Stimulated activated naive CD8-positive, alpha-beta T cell treated with anti-CD3 and anti-CD28 coated beads, Interleukin-15, amount 100 ng/mL, for 72 hours (primary cell): ENCODE results near the gene NFKBIA.
"Not testable (repeated sequence)": the region's sequence is repeated elsewhere in the genome, so short reads cannot be mapped to it uniquely, and the experiment has no call there.

ENCODE experiments used
- ATAC-seq: fragments of 150-1000 bp; cut with Tn5 transposase; 2 replicates; pipeline ENCODE4 v1.10.0; 2021; ENCODE audit warnings: mild to moderate bottlenecking, moderate library complexity
- DNase-seq, 2 donors: peaks; one replicate each; pipeline ENCODE4 v3.0.0; 2021 to 2022
- H3K27ac Mint-ChIP-seq, 2 donors: one replicate each; pipeline ENCODE4 v1.8.0; 2022; ENCODE audit warnings: mild to moderate bottlenecking in 2 of 2, mixed read lengths in 2 of 2, moderate library complexity in 2 of 2
- H3K27me3 Mint-ChIP-seq: one replicate; pipeline ENCODE4 v1.8.0; 2022; ENCODE audit warnings: mixed read lengths
- H3K4me1 Mint-ChIP-seq: one replicate; pipeline ENCODE4 v1.8.0; 2022; ENCODE audit warnings: mild to moderate bottlenecking, mixed read lengths
- H3K4me3 Mint-ChIP-seq, 2 donors: one replicate each; pipeline ENCODE4 v1.8.0; 2022; ENCODE audit warnings: mild to moderate bottlenecking in 2 of 2, mixed read lengths in 2 of 2, moderate library complexity in 1 of 2
- H3K9me3 Mint-ChIP-seq, 2 donors: one replicate each; pipeline ENCODE4 v1.8.0; 2022; ENCODE audit warnings: mixed read lengths in 2 of 2

The NFKBIA gene

GRCh38 chr14:35404449-35405303 is at the start of gene NFKBIA:
NFKBIA (minus strand) TSS chr14:35404749; CDS start chr14:35404644, 105 bp downstream.
- peak within 1 kb of the TSS; percentile 99 for H3K27ac Mint-ChIP-seq
- DNase-seq (peak; percentile 97 to 98), ATAC-seq (peak; percentile 73)
- no peaks in the 10 kb centered on the region for H3K27me3 Mint-ChIP-seq
- peaks cover 55% of the 10 kb centered on the region for H3K4me1 Mint-ChIP-seq
- H3K4me3 Mint-ChIP-seq = peak within 1 kb of the TSS; percentile 97 to 98
- H3K9me3 Mint-ChIP-seq = no peaks in the 10 kb centered on the region

- Mint-ChIP-seq H3K4me1 (no peaks in the 10 kb centered on the region), H3K9me3 (no peaks in the 10 kb centered on the region), H3K4me3 (no peak overlapping the region), H3K27me3 (no peaks in the 10 kb centered on the region), H3K27ac (no peak overlapping the region)
- ATAC-seq = no peak
- DNase-seq = no peak
These were observed 41.9 kb upstream of the NFKBIA start for GRCh38 chr14:35446450-35446849.

- no peak for DNase-seq
- Mint-ChIP-seq H3K27me3 (no peaks in the 10 kb centered on the region), H3K27ac (no peak overlapping the region), H3K4me3 (no peak overlapping the region), H3K9me3 (no peaks in the 10 kb centered on the region), H3K4me1 (no peaks in the 10 kb centered on the region)
- no peak for ATAC-seq
These were observed 39.6 kb upstream of the NFKBIA start for GRCh38 chr14:35444104-35444503.

- H3K27me3 Mint-ChIP-seq = no peaks in the 10 kb centered on the region
- no peak for ATAC-seq
- H3K9me3 Mint-ChIP-seq = no peaks in the 10 kb centered on the region
- H3K4me1 Mint-ChIP-seq = no peaks in the 10 kb centered on the region
- no peak overlapping the region for H3K4me3 Mint-ChIP-seq
- H3K27ac Mint-ChIP-seq = no peak overlapping the region
- no peak for DNase-seq
These were observed 36.6 kb upstream of the NFKBIA start for GRCh38 chr14:35441160-35441559.

- H3K9me3 Mint-ChIP-seq = no peaks in the 10 kb centered on the region
- peak; percentile 53 for ATAC-seq
- H3K4me1 Mint-ChIP-seq = peaks cover 7% of the 10 kb centered on the region
- H3K27ac Mint-ChIP-seq = no peak overlapping the region
- no peak for DNase-seq
- no peak overlapping the region for H3K4me3 Mint-ChIP-seq
- H3K27me3 Mint-ChIP-seq = no peaks in the 10 kb centered on the region
These were observed 34.6 kb upstream of the NFKBIA start for GRCh38 chr14:35438910-35439713.

GRCh38 chr14:35438492-35438891 is 33.9 kb upstream of the NFKBIA start:
- not testable (repeated sequence) for H3K4me3 Mint-ChIP-seq, H3K27ac Mint-ChIP-seq, ATAC-seq, H3K9me3 Mint-ChIP-seq, H3K27me3 Mint-ChIP-seq, H3K4me1 Mint-ChIP-seq, DNase-seq

GRCh38 chr14:35435177-35435576 is 30.6 kb upstream of the NFKBIA start:
- DNase-seq = no peak
- ATAC-seq = no peak
- no peak overlapping the region for H3K27ac Mint-ChIP-seq
- H3K27me3 Mint-ChIP-seq = no peaks in the 10 kb centered on the region
- no peak overlapping the region for H3K4me3 Mint-ChIP-seq
- H3K9me3 Mint-ChIP-seq = no peaks in the 10 kb centered on the region
- peaks cover 11% of the 10 kb centered on the region for H3K4me1 Mint-ChIP-seq

- no peak for ATAC-seq
- no peaks in the 10 kb centered on the region for H3K27me3 Mint-ChIP-seq
These were observed 29.3 kb upstream of the NFKBIA start for GRCh38 chr14:35433826-35434225.

GRCh38 chr14:35430459-35431199 is 26.1 kb upstream of the NFKBIA start:
- Mint-ChIP-seq H3K4me3 (peak overlapping the region in 1 of 2 donors; percentile 6), H3K4me1 (peaks cover 27% of the 10 kb centered on the region), H3K9me3 (no peaks in the 10 kb centered on the region), H3K27ac (no peak overlapping the region), H3K27me3 (no peaks in the 10 kb centered on the region)
- no peak for ATAC-seq
- DNase-seq = no peak

More at GRCh38 chr14:35433826-35434225, 29.3 kb upstream of the NFKBIA start:
- peaks cover 16% of the 10 kb centered on the region for H3K4me1 Mint-ChIP-seq
- H3K9me3 Mint-ChIP-seq = no peaks in the 10 kb centered on the region
- no peak overlapping the region for H3K4me3 Mint-ChIP-seq
- no peak overlapping the region for H3K27ac Mint-ChIP-seq
- DNase-seq = no peak

GRCh38 chr14:35429951-35430350 is 25.4 kb upstream of the NFKBIA start:
- peak overlapping the region in 1 of 2 donors; percentile 2 for H3K4me3 Mint-ChIP-seq
- H3K27ac Mint-ChIP-seq = no peak overlapping the region
- peaks cover 21% of the 10 kb centered on the region for H3K4me1 Mint-ChIP-seq
- no peaks in the 10 kb centered on the region for H3K27me3 Mint-ChIP-seq
- ATAC-seq = no peak
- H3K9me3 Mint-ChIP-seq = no peaks in the 10 kb centered on the region
- no peak for DNase-seq

GRCh38 chr14:35425850-35426249 is 21.3 kb upstream of the NFKBIA start:
- no peak overlapping the region for H3K4me3 Mint-ChIP-seq
- no peak for DNase-seq
- H3K4me1 Mint-ChIP-seq = peaks cover 31% of the 10 kb centered on the region
- no peaks in the 10 kb centered on the region for H3K9me3 Mint-ChIP-seq
- no peaks in the 10 kb centered on the region for H3K27me3 Mint-ChIP-seq
- ATAC-seq = no peak
- H3K27ac Mint-ChIP-seq = no peak overlapping the region

- Mint-ChIP-seq H3K27me3 (no peaks in the 10 kb centered on the region), H3K4me1 (peaks cover 33% of the 10 kb centered on the region), H3K27ac (no peak overlapping the region), H3K9me3 (no peaks in the 10 kb centered on the region), H3K4me3 (no peak overlapping the region)
- ATAC-seq (no peak), DNase-seq (no peak)
These were observed 19.1 kb upstream of the NFKBIA start for GRCh38 chr14:35423621-35424020.

- Mint-ChIP-seq H3K4me1 (peaks cover 50% of the 10 kb centered on the region), H3K4me3 (no peak overlapping the region), H3K27ac (no peak overlapping the region), H3K27me3 (no peaks in the 10 kb centered on the region), H3K9me3 (no peaks in the 10 kb centered on the region)
- DNase-seq (no peak), ATAC-seq (no peak)
These were observed 15.7 kb upstream of the NFKBIA start for GRCh38 chr14:35420036-35420811.

- Mint-ChIP-seq H3K4me3 (no peak overlapping the region), H3K4me1 (peaks cover 58% of the 10 kb centered on the region), H3K27me3 (no peaks in the 10 kb centered on the region), H3K9me3 (no peaks in the 10 kb centered on the region), H3K27ac (no peak overlapping the region)
- no peak for ATAC-seq
- DNase-seq = no peak
These were observed 14.9 kb upstream of the NFKBIA start for GRCh38 chr14:35419429-35419841.

- Mint-ChIP-seq H3K27me3 (no peaks in the 10 kb centered on the region), H3K4me3 (no peak overlapping the region), H3K9me3 (no peaks in the 10 kb centered on the region), H3K27ac (no peak overlapping the region), H3K4me1 (peaks cover 72% of the 10 kb centered on the region)
- DNase-seq (no peak), ATAC-seq (no peak)
These were observed 13.5 kb upstream of the NFKBIA start for GRCh38 chr14:35418093-35418492.
